GM12873 (cell line): ENCODE measurements around the gene SLAIN2.

Source experiments
- TF ChIP-seq, protein P1 (sequence below): IDR thresholded peaks from 2 replicates; pipeline ENCODE4 v1.5.1; 2012; ENCODE audit warnings: low read depth, mild to moderate bottlenecking, moderate library complexity, low read length, control low read depth; ENCODE audit not compliant: insufficient read depth; ENCODE audit errors: missing control alignments

Gene SLAIN2

GRCh38 chr4:48420144-48420543 lies 78.8 kb downstream of the SLAIN2 start:
- TF ChIP-seq, protein P1, sequence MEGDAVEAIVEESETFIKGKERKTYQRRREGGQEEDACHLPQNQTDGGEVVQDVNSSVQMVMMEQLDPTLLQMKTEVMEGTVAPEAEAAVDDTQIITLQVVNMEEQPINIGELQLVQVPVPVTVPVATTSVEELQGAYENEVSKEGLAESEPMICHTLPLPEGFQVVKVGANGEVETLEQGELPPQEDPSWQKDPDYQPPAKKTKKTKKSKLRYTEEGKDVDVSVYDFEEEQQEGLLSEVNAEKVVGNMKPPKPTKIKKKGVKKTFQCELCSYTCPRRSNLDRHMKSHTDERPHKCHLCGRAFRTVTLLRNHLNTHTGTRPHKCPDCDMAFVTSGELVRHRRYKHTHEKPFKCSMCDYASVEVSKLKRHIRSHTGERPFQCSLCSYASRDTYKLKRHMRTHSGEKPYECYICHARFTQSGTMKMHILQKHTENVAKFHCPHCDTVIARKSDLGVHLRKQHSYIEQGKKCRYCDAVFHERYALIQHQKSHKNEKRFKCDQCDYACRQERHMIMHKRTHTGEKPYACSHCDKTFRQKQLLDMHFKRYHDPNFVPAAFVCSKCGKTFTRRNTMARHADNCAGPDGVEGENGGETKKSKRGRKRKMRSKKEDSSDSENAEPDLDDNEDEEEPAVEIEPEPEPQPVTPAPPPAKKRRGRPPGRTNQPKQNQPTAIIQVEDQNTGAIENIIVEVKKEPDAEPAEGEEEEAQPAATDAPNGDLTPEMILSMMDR, result no peak

- TF ChIP-seq, protein P1, result no peak
Measured at GRCh38 chr4:48421101-48421500, 79.8 kb downstream of the SLAIN2 start.

DNA sequence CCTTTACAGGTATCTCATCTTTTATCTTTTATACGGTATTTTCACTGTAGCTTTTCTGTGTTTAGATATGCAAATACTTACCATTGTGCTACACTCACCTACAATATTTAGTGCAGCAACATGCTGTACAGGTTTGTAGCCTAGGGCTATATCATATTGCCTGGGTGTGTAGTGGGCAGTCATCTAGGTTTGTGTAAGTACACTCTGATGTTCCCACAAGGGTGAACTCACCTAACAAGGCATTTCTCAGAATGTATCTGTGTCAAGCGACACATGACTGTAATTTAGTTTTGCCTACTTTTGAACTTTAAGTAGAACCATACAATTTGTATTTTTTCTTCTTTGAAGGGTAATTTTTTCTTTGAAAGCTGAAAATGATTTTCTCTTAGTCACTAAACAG lies 87.6 kb downstream of the SLAIN2 start:
- TF ChIP-seq, protein P1, result no peak

- TF ChIP-seq, protein P1, result no peak
Measured at GRCh38 chr4:48429709-48430474, 88.6 kb downstream of the SLAIN2 start.

- TF ChIP-seq, protein P1, result no peak
Measured at GRCh38 chr4:48431401-48431800, 90.1 kb downstream of the SLAIN2 start.

DNA sequence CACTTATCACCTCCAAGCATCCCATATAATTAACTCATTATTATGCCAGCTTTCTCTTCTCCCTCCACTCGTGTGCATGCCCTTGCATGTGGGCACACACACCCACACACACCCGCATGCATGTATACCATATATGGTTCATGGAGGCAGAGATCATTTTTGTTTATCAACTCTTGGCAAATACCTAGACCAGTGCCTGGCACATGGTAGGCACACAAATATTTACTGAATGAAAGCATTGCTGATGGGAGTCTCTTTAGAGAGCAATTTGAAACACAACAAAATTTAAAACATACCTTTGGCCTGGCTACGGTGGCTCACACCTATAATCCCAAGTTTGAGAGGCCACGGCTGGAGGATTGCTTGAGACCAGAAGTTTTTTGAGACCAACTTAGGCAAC lies 90.7 kb downstream of the SLAIN2 start:
- TF ChIP-seq, protein P1, result no peak

- TF ChIP-seq, protein P1, result no peak
Measured at GRCh38 chr4:48436318-48436717, 95.0 kb downstream of the SLAIN2 start.

DNA sequence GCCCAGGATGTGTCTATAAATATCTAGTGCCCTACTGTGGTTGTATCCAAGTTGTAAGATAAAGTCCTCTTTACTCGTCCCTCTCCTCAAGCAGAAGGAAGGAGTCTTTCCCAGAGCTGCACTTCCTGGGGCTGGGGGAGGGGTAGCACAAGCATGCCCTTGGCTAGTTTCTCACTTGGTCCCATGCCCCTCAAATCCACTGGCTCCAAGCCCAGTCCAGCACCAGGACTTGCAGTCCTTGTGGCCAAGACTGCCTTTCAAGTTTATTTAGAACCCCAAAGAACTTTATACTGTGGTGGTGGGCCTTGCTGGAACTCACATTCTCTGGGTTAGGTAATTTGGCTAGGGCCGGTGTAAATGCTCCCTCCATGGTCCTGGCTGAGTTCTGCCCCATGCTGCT lies 98.7 kb downstream of the SLAIN2 start:
- TF ChIP-seq, protein P1, result no peak
